Suppressor macrophage (primary cell): Measurements from ENCODE around the gene SUMF1.
A peak's percentile ranks its signal among the peaks of the same experiment; 100 is the strongest.

ENCODE experiments used
- DNase-seq, 4 experiments: peaks; one replicate each; pipeline ENCODE4 v3.0.0-alpha.2; 2020 to 2022

Gene SUMF1

GRCh38 chr3:4497005-4497692 is 30.1 kb upstream of the SUMF1 start:
- no peak for DNase-seq

GRCh38 chr3:4496087-4496452 is 29.0 kb upstream of the SUMF1 start:
- no peak for DNase-seq

- peak; percentile 71 to 87 (median 80) for DNase-seq
Measured at GRCh38 chr3:4495294-4496086, 28.4 kb upstream of the SUMF1 start.

GRCh38 chr3:4494895-4495264 is 27.8 kb upstream of the SUMF1 start:
- peak in 3 of 4 experiments; percentile 18 to 50 (median 45) for DNase-seq

DNA sequence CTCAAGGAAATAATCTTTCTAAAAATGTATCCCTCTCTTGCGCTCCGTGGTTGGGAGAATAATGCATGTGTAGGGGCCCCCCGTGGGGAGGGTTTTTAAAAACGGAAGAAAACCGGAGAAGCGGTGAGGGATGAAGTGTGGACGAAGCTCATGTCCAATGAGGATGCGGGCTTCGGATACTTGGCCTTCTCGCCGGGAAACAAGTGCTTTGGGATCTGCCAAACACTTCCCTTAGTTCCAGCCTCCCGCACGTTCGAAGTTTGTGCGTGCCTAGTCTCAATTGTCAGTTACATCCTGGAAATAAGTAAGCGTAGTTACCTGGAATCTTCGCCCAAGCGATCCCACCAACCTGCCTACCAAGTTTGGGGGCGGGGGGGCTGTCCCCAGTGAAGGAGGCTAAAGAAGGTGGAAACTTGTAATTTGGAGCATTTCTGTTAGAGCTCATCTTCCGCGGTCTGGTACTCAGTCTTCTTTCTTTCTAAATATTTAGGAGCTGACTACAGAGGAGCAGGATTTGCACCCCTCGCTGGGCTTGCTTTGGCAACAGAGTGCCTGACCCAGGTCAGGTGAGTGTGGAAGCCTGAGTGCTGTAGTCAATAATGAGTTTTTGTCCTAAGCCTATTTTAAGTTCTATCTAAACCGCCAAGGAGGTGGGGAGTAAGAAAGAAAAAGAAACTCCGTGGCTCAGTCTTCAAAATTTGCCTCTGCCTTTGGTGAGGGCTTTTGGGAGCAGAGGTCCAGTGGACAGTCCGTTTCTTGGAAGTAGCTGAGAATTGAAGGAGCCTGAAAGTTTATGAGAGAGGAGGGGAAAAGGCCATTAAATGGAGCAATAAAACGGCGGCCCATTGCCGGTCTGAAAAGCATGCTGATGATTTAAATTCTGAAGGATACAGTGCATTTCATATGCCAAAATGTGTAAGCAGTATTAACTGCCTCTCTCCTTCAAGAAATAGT is 27.1 kb upstream of the SUMF1 start:
- DNase-seq: peak; percentile 43 to 58 (median 50)

DNA sequence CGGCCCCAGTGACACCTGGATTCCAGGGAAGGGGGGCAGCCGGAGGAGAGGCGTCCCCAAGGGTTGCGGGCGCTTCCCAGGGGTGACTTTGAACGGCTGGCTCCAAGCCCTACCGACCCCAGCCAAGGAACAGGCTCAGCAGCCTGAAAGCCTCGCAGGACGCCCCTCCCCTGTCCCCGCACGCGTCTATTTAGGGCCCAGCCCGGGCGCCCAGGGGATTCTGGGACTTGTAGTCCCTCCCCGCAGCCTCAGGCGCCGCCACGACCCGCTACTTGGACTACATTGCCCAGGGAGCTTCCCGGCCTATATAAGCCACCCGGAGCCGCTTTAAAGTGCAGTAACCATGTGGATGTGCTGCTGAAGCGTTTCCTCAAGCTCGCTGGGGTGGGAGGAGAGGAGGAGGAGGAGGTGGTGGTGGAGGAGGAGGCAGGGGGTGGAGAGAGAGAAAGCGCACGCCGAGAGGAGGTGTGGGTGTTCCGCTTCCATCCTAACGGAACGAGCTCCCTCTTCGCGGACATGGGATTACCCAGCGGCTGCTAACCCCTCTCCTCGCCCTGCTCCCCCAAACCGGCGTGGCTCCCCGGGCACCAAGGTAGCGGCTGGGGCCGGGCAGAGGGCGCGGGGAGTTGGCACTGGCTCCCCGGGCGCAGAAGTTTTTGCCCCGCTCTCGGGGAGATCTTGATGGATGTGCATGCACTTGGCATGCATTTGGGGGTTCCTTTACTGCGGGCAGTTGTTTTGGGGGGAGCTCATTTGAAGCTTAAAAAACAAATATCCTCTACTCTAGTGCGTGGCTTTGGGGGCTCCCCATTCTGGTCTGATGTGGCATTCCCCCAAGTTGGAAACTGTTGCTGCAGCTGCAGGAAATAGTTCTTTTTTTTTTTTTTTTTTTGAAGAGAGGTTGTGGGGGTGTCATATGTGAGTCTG is 26.2 kb upstream of the SUMF1 start, which contains the start of gene ITPR1:
TSS of gene ITPR1 (plus strand) at position 335 of the 927 bp plus-strand sequence. CDS start 23,144 bp downstream, outside the sequence.
- peak; percentile 99 to 100 (median 99) for DNase-seq

DNA sequence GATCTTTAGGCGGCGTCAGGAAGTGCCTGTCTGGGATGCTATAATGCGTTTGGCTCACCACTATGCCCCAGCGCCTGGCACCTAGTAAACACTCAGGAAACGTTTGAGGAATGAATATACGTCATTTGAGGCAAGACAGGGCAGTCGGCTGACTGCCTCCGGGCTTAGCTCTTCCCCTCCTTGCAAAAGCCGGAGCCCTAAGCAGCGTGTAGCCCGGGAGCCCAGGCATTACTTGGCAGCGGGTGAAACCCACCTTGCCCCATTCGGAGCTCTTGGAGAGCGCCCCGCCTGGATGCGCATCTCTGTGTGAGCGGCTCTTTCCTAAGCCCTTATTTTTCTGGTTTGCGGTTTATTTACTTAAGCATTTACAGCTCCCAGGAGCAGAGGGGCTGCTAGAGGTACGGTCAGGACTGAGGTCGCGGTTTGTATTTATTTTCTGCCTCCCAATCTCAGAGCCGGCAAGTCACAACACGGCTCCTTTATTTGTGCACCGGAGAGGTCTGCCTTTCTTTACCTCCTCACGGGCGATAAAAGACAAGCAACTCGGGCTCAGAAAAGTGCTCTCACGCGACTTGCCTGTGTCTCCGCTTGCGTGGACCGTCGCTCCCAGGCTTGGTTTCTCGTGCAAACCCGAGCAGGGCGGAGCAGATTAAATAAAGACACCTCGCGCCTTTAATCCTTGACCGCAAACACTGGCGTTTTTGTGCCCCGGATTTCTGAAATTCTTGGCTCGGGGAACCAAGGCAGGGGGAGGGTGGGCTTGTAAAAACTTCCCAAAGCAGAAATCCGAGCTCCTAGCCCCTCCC is 25.3 kb upstream of the SUMF1 start:
- peak; percentile 86 to 92 (median 89) for DNase-seq

DNA sequence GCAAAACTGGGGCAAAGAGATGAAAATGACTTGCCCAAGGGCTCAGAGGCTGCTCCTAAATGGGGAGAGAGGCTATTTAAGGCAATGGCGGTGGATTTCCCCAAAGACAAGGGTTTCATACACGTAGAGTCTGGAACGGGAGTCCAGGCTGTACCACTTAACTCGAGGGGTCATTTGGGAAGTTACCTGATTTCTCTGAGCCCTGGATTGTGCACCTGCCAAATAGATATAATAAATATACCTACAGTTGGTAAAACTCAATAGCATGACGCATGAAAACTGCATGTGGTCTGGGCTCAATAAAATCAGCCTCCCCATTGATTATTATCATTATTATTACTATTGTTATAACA is 24.8 kb upstream of the SUMF1 start:
- DNase-seq: no peak

DNA sequence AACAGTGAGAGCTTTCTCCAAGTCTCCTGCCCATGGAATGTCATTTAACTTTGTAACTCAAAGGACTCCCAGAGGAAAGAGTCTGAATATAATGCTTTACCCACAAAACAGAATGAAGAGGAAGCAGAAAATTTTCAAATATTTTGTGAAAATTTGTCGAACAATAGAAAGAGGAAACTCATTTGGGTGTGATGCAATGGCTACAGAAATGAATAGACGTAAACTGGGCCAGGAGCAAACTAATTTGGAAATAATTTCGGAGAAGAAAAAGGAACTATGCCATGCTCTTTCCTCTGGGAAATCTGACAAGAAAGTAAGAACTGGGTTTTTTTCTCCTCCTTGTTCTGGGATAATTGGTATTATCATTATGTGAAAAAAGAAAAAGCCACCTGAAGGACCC is 11.2 kb upstream of the SUMF1 start:
- peak; percentile 54 to 90 (median 74) for DNase-seq

DNA sequence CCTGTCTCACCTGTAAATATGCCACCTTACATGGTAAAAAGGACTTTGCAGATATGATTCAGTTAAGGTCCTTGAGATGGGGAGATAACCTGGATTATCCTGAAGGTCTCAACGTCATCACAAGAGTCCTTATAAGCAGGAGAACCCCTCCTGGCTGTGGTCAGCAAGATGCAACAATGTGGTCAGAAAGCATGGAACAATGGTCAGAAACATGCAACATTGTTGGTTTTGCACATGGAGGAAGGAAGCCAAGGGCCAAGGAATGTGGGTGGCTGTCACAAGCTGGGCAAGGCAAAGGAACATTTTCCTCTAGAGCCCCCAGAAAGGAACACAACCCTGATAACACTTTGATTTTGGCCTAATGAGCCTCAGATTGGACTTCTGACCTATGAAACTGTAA is 9.4 kb upstream of the SUMF1 start:
- DNase-seq: peak; percentile 55 to 76 (median 72)

DNA sequence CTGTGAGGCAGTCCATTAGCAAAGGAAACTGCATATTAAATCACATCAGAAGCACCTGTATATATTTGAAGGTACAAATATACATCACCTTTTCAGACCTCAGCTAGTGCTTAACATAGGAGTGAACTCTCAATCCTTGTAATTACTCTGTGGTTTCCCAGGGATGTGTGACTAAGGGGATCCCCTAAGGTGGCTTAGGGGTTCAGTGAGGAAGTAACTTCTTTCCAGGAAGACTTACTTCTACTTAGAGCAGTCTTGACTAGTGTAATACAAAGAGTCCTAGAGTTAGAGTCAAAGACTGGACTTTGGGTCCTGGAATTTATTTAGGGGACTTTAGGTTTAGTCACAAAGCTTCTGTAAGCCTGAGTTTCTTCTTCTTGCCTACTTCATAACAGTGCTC is 8.7 kb upstream of the SUMF1 start:
- peak in 3 of 4 experiments; percentile 23 to 59 (median 24) for DNase-seq

- DNase-seq: peak; percentile 91 to 98 (median 92)
Measured at GRCh38 chr3:4474683-4475490, 7.8 kb upstream of the SUMF1 start.

GRCh38 chr3:4472766-4473165 is 5.7 kb upstream of the SUMF1 start:
- no peak for DNase-seq

DNA sequence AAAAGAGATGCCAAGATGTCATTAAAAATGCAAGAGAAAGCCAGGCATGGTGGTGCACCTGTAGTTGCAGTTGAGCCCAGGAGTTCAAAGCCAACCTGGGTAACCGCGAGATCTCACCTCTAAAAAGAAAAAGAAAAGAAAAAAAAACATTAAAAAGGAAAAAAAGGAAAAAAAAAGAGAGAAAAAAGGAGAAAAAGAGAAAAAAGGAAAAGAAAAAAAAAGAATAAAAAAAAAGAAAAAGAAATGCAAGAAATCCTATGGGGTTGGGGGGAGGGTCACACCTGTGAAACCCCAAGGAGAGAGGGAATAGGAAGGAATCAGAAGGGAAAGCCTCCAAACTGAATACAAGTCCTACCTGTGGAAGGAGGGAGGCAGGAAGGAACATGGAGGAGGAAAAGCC is 5.2 kb upstream of the SUMF1 start:
- DNase-seq: no peak

DNA sequence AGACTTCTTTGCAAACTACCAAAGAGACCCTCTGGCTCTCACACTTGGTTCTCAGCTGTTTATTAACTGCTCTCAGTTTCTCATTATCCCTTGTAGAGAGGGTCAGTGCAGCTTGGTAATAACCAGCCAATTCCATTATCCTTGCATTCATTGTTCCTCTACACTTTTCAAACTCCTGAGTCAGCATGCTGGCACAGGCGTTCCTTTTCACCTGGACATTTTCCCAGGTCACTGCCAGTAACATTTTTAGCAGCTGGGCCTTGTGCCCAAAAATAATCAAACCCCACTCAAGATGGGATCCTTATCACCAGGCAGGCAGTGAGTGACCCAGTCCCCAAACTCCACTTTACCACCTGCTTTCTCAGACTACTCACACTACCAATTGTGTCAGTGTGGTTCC is 4.8 kb upstream of the SUMF1 start:
- no peak for DNase-seq

GRCh38 chr3:4467522-4467867 is 426 bp upstream of the SUMF1 start:
- no peak for DNase-seq

DNA sequence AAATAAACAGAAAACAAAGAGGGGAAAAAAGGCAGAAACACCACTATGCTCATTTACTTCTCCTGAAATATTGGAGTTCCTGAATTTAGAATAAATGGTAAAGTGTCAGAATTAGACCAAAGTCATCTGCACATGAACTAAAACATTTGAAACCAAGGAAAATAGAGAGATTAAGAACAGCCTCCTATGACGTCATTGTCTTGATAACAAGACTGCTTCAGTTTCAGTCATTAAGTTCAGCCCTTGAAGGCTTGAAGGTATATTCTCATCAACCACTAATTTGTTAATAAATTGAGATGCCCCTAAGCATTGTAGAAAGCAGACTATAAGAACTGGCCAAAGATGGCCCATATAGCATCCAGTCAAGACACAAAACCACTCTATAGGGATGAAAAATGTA is 2.5 kb downstream of the SUMF1 start:
- DNase-seq: no peak

DNA sequence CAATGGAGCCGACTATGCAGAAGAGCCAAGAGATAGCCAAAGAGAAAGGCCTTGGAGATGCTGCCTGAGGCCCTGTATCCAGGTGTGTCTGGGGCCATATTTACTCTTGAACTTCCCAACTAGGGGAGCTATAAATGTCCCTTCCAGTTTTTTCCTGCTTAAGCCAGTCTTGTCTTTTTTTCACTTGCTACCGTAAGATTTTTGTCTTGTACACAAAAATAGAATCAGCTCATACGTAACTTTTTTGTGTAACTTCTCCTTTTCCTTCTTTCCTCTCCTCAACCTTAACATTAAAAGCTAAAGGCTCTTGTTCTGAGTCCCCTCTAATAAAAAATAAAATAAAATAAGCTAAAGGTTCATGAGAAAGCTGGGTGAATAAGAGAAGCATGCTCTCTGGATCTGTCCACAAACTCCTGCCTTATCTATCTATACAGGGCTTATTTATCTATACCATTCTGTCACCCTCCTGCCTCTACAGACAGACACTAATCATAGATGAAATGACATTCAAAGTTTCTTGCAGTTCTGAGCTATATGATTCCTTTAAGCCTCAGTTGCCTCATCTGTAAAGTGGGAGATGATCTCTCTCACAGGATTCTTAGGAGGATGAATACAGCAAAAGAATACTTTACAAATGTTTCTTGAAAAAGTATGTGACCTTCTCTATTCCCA is 4.6 kb downstream of the SUMF1 start:
- peak in 3 of 4 experiments; percentile 7 to 50 (median 43) for DNase-seq

DNA sequence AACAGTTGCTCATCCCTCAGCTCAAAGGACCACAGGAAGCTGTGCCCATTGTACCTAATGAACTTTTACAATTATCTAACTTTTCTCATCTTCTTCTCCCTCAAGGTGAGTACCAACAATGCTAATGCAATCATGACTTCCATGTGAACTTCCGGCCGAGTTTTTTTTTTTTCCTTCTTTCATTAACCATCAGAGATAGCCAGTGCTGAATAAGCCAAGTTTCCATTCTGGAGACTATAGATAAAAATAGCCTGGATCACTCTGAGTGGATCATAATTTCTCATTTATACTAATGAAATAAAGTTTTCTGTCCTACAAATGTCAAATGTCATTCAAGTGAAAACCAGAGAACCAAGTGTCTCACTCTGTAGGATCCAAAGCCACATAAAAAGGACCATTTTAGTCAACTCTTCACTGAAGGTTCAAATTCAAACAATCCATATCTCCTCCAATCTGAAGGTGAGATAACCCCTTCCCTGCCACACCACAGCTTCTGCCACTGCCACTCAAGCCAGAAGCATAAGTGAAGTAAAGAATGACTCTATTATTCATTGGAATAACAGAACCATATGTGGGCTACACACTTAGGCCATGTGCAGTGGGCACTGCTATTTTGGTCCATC is 5.5 kb downstream of the SUMF1 start:
- DNase-seq: no peak
